GM18907 (cell line): Measurements from ENCODE around the gene EOLA1.
A peak's percentile ranks its signal among the peaks of the same experiment; 100 is the strongest.
"Not testable (repeated sequence)": the region's sequence is repeated elsewhere in the genome, so short reads cannot be mapped to it uniquely, and the experiment has no call there.

Experiments
- ATAC-seq: cut with Tn5 transposase; IDR thresholded peaks from one replicate; pipeline ENCODE4 v1.9.1; 2021; ENCODE audit warnings: mild to moderate bottlenecking, moderate library complexity; ENCODE audit not compliant: unreplicated experiment

The EOLA1 gene

DNA sequence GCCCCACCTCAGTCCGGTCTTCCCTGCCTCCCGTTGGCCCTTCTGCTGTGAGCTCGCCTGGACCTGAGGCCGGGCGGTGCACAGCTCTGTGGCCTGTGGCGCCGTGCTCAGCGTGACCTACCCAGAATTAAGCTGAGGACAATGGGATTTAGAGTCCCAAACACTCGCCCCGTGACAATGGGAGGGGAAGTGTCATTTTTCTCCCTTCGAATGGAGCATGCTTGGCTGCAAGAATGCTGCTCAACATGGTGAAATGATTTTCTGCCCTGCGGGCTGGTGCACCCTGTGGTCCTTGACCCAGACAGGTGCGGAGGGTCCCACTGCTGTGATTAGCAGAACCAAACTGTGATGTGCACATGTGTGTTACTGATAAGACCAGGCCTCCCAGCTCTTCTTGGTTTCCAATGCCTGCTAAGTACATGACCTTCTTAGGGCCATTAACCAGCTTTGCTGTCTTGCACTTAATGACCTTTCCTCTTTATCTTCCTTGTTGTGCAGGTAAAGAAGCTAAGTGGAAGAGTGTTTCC is 772 bp downstream of the EOLA1 start:
- ATAC-seq = no peak

DNA sequence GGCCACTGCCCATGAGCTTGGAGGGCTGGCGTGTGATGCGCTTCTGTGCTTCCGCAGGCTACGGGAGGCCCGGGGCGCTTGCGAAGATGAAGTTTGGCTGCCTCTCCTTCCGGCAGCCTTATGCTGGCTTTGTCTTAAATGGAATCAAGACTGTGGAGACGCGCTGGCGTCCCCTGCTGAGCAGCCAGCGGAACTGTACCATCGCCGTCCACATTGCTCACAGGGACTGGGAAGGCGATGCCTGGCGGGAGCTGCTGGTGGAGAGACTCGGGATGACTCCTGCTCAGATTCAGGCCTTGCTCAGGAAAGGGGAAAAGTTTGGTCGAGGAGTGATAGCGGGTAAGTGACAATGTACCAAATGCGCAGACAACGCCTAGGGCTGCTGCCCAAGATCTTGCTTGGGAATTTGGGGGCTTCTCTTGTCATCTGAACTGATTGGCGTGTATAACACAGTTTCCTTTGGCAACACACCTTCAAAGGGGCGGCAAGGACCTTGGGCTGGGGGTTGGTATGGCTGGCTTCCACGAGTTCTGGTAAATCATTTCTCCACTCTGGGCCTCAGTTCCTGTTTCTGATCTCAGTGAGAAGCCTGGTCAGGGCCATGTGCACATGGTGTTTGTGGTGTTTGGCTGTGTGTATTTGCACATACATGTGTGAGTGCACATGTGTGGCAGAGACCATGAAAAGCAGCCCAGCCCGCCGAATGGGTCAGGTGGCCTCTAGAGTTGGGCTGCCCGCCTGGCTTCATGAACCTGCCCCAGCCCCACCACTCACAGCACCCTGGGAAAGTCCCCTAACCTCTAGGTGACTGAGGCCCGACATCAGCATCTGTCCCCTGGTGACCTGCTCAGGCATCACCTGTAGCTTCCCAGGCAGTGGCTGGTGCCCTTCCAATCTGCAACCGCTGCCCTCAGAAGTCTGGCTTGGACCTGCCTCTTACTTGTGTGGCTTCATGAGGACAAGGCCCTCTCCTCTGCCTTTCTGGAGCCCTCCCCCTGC is 5.0 kb downstream of the EOLA1 start:
- peak; percentile 66 for ATAC-seq

DNA sequence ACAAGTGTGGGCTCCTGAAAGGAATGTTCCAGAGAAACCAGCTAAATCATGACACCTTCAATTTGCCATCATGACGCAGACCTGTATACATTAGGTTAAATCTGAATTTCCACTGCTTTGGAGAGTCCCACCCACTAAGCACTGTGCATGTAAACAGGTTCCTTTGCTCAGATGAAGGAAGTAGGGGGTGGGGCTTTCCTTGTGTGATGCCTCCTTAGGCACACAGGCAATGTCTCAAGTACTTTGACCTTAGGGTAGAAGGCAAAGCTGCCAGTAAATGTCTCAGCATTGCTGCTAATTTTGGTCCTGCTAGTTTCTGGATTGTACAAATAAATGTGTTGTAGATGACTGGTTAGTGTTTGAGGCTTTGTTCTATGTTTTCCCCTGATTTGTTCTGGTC is 6.2 kb downstream of the EOLA1 start:
- not testable (repeated sequence) for ATAC-seq

DNA sequence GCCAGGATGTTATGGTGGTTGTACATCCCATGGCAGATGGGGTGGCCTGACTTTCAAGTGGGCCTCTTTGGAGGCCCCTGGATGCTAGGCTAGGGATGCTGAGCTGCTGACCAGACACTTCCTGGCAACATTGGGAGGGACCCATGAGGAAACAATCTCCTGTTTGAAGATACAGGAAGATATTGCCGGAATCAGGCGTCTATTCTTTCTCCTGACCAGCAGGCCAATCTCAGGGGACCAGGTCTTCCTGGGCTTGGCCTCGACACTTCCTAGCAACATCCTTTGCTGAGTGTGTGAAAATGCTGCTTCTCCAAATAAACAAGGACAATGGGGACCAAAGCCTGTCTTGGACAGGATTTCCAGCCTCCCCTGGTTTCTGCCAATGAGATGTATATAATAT is 7.0 kb downstream of the EOLA1 start:
- ATAC-seq = not testable (repeated sequence)

DNA sequence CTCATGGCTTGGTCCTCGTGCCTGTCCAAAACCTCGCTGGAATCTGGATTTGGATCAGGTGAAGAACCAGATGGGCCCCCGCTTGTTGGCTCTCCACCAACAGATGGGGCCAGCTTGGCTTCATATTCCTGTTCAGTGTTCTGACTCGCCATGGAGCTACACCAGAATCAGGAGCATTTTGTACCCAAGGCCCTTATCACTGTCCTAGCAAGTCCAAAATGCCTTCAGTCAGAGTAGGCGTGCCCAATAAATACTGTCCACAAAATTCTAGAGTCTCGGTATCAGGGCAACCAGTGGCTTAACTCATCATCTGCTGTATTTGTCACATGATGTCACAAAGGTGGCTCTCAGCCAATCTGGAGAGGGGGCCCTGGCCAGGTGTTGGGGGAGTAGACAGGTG is 8.9 kb downstream of the EOLA1 start, which contains the start of gene HSFX3:
Gene HSFX3, minus strand, starts transcription at position 224 of the 400 bp plus-strand sequence. Its CDS starts 72 bp downstream, at position 152.
- ATAC-seq = not testable (repeated sequence)

DNA sequence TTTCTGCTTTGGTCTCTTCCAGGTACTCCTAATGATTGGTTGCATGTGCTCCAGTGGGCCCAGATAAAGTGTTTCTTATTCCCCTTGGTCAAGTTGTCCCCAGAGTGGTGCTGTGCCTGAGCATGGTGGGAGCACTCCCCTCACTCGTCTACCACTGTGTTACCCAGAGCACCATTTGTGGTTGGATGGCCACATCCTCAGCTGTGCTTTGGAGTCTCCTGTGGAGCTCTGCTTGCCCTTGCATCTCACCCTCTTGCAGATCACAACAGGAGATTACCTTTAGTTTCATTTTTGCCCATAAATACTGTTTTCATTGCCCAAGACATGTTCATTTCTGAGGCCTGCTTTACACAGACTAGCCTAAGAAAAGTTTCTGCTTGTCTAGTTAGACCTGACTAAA is 9.6 kb downstream of the EOLA1 start:
- not testable (repeated sequence) for ATAC-seq

DNA sequence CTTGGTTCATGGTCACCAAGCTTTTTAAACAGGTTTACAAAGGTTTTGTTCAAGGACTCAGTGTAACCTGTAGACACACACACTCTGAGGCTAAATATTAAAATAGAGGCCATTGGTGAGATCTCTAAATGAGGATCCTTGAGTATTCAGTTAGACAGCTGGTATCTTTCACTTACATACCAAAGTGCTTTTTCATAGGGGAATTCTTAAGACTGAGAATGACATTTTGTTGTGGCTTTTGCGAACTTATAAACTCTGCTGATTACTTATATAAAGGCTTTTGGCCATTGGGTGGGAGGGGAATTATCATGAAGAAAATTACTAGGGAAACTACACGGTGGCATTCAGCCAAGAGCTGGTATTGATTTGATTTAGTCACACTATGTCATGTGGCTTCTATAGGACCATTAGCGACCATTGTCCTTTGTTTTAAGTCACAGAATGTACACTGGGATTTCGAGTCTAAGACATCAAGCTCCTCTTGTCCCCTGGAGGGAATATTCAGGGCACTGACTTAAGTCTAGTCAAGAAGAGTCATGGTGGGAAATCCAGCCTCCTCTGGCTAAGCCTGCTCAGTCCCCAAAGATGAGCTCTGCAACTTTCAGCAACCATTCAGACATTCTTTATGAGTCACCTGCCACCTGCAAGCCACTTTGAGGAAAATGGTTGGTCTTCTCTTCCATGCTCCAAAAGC is 10.6 kb downstream of the EOLA1 start:
- ATAC-seq = not testable (repeated sequence)

DNA sequence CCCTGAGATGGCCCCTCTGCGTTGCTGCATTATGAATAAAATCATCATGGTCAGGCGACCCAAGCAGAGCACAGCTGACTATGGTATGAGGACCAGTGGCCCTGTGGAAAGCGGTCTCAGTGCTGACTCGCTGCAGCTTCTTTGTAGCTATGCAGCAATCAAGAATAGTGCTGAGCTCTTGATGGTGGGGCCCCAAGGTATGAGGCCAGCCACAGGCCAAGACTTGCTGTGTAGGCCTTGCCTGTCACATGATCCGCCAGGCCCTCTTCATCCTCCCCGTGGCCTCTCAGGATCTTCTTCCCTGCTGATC is 11.1 kb downstream of the EOLA1 start:
- ATAC-seq = not testable (repeated sequence)

DNA sequence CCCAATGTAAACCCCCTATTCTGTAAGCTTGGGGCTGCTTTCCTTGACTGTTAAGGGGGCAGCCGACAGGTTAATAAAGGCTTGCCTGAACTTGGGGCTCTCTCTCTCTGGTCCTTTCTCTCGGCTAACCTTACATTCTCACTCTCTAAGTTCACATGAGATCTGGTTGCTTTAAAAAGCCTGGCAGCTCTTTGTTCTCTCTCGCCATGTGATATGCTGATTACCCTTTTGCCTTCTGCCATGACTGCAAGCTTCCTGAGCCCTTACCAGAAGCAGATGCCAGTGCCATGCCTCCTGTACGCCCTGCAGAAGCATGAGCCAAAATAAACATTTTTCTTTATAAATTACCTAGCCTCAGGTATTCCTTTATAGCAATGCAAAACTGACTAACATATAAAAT is 14.4 kb downstream of the EOLA1 start:
- not testable (repeated sequence) for ATAC-seq

DNA sequence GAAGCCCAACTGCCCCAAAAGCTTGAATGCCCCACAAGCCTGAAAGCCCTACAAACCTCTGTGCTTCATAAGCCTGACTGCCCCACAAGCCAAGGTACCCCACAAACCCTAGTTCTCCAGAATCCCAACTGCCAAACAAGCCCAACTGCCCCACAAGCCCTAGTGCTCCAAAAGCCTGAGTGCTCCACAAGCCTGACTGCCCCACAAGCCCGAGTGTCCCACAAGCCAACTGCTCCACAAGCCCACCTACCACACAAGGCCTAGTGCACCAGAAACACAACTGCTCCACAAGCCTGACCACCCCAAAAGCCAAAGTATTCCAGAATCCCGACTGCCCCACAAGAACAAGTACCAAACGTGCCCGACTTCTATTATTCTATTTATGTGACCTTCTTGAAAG is 22.5 kb downstream of the EOLA1 start:
- no peak for ATAC-seq

DNA sequence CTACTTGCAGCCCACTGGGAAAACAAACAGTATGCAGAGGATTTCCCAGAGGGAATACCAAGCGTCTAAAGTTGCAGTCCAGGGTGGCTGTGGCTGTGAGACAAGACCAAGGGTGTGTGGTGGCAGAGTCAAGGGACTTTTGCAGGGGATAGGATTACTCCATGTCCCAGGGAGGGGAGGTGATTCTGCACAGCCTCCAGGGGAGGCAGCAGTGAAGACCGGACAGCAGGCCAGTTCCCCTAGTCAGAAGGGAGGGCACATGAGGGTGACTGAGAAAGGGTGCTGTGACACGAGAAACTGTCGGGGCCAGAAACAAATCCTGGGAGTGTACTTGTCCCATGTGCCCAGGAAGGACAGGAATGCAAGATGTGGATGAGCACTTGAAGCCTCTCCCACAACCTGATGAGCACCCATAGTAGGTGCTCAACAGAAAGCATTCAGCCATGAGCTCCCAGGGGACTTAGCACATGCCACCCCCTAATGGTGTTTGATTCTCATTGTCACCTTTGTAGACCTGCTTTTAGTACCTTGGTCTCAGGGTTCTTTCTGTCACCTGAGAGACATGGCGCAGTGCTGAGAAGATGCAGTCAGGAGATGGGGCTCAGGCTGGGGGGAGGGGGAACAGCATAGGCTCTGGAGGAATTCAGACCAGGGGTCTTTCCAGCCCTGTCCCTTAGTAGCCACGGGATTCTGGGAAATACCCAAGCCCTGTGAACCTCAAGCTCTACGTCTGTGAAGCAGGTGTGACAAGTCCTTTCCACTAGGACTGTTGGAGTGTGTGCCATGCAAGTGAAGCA is 27.0 kb downstream of the EOLA1 start:
- ATAC-seq = no peak

DNA sequence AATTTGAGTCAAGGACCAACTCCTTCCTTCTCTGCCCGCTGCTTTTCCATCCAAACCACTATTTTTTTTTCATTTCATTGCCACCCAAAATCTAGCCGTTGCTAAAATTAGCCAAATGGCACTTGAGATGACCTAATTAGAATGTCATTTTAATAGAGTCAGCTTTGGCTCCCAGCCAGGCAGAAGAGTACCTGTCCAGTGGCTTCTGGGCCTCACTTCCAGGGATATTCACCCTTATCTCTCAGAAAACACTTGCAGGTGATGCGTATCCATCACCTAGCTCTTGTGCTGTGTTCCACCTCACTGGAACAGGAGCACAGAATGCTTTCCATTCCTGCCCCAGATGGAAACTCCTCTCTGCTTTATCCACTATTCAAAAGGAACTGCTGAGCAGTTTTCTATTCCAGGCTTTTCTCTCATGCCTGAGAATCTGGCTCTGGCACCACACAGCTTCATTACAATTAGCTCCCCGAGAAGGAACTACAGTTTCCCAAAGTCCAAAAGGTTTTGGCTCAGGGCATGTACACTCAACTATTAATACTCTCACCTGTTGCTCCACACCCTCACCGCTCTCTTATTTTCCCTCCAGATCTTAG is 28.0 kb downstream of the EOLA1 start:
- ATAC-seq = no peak

DNA sequence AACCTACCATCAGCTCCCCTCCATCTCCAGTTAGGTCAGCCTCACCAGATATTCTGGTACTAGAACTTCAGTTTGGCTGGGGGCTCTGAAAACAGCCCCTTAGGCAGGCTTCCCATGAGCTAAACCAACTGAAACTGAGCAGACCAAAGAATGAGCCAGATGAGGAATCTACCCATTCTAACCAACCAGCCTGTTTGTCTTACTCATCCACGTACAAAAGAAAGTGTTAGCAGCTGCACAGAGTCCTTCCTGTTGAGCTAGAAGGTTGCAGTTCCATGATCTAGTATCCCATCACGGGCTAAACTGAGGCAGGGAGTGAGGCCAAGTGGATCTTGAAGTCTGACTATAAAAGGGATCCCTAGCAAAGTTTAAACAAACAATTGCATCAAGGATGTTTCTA is 29.0 kb downstream of the EOLA1 start:
- no peak for ATAC-seq

DNA sequence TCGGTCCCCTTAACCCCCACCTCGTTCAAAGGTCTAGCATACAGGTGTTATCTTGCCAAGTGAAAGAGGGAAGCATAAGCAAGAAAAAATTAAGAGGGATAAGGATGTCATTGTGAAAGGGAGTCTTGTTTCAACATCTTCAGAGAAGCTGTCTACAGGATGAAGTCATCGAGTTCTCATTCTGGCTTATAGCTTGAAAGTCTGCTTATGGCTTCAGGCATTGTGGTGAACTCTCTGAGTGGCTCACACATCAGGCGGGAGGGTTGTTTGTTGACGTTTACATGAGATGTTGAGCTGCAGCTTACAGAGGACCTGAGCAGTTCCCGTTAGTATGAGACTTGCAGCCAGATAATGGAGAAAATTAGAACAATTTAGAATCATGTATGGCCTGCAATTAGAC is 29.9 kb downstream of the EOLA1 start:
- ATAC-seq = no peak

DNA sequence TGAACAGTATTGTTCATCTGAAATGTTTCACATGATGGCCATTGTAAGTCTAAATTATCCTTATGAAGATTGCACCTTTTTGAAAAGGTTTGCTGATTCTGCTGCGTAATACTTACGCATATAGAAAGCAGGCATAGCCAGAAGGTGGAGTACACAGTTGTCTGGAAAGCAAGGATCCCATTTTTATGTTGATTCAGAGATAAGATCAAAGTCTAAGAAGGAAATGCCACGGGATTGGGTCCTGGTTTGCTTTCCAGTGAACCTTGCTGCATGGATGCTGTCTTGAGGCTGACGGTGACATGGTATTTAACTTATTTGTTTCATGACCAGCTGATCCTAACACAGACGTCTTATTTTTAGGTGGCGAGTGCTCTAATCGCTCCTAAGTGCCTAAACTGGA is 31.0 kb downstream of the EOLA1 start:
- ATAC-seq = no peak

DNA sequence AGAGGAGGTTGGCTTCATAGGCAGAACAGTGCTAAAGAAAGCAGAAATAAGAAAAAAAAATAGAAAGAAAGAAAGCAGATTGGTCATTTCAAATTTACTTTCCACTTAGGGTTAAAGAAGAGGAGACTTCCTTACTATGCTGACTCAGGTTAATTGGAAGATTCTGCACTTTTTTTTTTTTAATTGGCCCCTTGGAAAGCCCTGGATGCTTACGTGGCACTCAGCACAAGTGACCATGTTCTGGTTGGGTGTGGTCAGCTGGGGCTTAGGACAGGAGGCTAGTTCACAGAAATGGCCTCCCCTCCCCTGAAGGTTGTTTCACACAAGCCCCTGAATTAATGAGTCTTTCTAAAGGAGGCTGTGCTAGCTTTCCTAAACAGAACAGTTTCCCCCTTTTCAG is 31.9 kb downstream of the EOLA1 start:
- no peak for ATAC-seq

DNA sequence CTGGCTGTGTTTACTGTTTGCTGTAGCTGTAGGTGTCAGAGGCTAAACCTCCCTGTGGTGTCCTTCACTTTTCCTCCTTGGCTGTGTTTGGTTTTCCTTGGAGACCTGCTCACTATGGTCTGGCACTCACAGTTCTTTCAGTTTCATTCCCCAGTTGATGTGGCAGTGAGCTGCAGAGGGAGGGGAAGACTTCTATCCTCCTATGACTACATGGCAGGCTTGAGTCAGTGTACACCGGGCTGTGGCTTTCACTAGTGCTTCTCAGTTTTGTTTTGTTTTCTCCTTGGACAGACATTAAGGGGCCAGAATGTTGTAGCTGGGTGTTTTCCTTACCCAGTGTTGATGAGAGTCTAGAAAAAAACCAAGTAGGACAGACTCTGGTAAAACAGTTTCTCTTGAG is 32.6 kb downstream of the EOLA1 start:
- ATAC-seq = peak; percentile 100

DNA sequence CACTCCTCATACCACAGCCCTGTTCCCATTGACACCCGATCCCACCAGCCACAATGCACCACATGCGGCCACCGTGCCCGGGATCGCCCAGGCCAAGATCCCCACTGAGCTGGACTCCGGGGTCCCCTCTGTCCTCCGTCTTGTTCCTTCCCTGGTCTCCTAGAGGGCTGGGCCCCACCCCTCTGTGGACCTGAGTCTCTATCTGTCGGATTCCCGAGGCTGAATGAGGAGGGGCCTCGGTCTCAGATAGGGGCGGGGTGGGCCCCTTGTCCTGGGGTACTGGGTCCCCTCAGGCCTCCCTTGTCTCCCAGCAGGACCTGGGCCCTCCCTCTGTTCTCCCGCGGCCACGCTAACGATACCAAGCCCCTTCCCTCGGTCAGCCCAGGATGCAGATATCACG is 44.8 kb downstream of the EOLA1 start:
- not testable (repeated sequence) for ATAC-seq

DNA sequence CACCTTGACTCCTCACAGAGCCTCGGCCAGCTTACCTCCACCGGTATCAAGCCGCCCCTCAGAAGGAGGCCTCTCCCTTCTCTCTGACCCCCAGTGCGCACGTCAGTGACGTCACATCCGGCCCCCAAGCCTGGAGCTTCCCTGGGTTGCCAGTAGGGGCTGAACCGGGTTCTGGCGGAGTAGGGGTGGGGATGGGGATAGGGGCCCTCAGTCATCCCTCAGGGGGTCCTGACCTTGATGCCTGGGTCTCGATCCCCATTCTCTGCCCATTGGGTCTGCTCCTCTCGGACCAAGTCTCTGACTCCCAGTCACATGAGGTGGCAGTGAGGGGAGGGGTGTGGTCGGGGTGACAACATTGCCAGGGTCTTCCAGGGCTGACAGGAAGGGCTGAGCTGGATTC is 46.5 kb downstream of the EOLA1 start, which contains the start of gene MAGEA9B:
Gene MAGEA9B, minus strand, starts transcription at position 101 of the 400 bp plus-strand sequence. CDS start 4,280 bp downstream, outside the sequence.
- not testable (repeated sequence) for ATAC-seq

DNA sequence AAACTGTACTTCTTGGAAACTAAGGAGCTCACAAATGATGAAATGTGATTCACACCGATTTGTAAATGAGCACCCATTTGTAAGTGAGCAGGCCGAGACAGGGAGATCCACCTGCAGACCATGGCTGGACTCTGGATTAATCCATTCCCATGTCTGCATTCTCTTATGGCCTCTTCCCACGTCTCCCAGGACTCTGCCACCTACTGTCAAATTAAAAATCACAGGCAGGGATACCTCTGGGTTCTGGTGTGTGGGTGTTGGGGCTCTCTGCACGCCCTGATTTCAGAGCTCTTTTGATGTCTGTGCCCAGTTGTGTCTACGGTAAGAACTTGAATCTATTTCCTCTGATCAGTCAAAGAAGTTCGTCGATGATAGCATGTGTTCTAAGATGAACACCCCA is 50.2 kb downstream of the EOLA1 start:
- ATAC-seq = not testable (repeated sequence)
